ENCODE results near the gene HEMK1. TPM values are rescaled to one million over a fixed set of nuclear protein-coding genes. Genes with fewer than 3 reads are reported as not detected.

The HEMK1 gene
- polyA plus RNA-seq, 2 of the 4 experiments (the other 2 are of a cell fraction) = 4.3 to 4.7 TPM

- Histone ChIP-seq H3K27ac (no peak overlapping the region), H3K4me1 (peaks cover 15% of the 10 kb centered on the region), H3K4me3 (no peak overlapping the region), H3K4me2 (no peak overlapping the region), H3K9me3 (no peaks in the 10 kb centered on the region)
- FAIRE-seq (no peak), ATAC-seq (no peak), DNase-seq (ENCODE audit: low read depth in 1 of 2, low spot score in 1 of 2) (no peak)
- 53% methylated on average over 2 of the region's 2 CpGs for WGBS (ENCODE audit: missing lambda C conversion rate)
- ChIA-PET POLR2A (no interaction called here), CTCF (interaction anchor here (22.5 kb wide), 1 partner anchor 45 kb away, joined by 375 read pairs; the partner anchor contains the start of genes CISH and MAPKAPK3)
- TF ChIP-seq, protein P1, sequence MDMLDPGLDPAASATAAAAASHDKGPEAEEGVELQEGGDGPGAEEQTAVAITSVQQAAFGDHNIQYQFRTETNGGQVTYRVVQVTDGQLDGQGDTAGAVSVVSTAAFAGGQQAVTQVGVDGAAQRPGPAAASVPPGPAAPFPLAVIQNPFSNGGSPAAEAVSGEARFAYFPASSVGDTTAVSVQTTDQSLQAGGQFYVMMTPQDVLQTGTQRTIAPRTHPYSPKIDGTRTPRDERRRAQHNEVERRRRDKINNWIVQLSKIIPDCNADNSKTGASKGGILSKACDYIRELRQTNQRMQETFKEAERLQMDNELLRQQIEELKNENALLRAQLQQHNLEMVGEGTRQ (IDR thresholded peaks at IDR 0.05) = no peak
- TF ChIP-seq PHF8 (IDR thresholded peaks at IDR 0.05; ENCODE audit: borderline replicate concordance, low read depth) (no peak), POLR2AphosphoS2 (conservative IDR thresholded peaks at IDR 0.05; ENCODE audit: low read length) (no peak), JUN (IDR thresholded peaks at IDR 0.05) (no peak), EP300 (IDR thresholded peaks at IDR 0.05) (no peak), FOXS1 (CRISPR knock-in tag; IDR thresholded peaks at IDR 0.05) (no peak), NFE2L2 (conservative IDR thresholded peaks at IDR 0.05; ENCODE audit: low read length) (no peak), RAD21 (conservative IDR thresholded peaks at IDR 0.05 in 1 of 2, IDR thresholded peaks at IDR 0.05 in 1 of 2) (no peak), BHLHE40 (IDR thresholded peaks at IDR 0.05; ENCODE audit: low read depth, low read length) (no peak), HDAC2 (IDR thresholded peaks at IDR 0.05) (no peak), HOXB13 (CRISPR knock-in tag; IDR thresholded peaks at IDR 0.05; ENCODE audit: low read depth) (no peak), TFCP2L1 (CRISPR knock-in tag; IDR thresholded peaks at IDR 0.05) (no peak), CHD2 (IDR thresholded peaks at IDR 0.05; ENCODE audit: low read length, partially characterized antibody) (no peak), KDM5A (IDR thresholded peaks at IDR 0.05) (no peak), FOSL2 (IDR thresholded peaks at IDR 0.05) (no peak), FOSL2 (CRISPR knock-in tag; IDR thresholded peaks at IDR 0.05) (no peak), SREBF2 (IDR thresholded peaks at IDR 0.05) (no peak)
- TF ChIP-seq, protein P2, sequence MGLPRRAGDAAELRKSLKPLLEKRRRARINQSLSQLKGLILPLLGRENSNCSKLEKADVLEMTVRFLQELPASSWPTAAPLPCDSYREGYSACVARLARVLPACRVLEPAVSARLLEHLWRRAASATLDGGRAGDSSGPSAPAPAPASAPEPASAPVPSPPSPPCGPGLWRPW (IDR thresholded peaks at IDR 0.05) = no peak
- TF ChIP-seq, protein P3, sequence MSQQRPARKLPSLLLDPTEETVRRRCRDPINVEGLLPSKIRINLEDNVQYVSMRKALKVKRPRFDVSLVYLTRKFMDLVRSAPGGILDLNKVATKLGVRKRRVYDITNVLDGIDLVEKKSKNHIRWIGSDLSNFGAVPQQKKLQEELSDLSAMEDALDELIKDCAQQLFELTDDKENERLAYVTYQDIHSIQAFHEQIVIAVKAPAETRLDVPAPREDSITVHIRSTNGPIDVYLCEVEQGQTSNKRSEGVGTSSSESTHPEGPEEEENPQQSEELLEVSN (IDR thresholded peaks at IDR 0.05; ENCODE audit: borderline replicate concordance, low read depth) = no peak
- TF ChIP-seq, protein P4, sequence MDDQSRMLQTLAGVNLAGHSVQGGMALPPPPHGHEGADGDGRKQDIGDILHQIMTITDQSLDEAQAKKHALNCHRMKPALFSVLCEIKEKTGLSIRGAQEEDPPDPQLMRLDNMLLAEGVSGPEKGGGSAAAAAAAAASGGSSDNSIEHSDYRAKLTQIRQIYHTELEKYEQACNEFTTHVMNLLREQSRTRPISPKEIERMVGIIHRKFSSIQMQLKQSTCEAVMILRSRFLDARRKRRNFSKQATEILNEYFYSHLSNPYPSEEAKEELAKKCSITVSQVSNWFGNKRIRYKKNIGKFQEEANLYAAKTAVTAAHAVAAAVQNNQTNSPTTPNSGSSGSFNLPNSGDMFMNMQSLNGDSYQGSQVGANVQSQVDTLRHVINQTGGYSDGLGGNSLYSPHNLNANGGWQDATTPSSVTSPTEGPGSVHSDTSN (IDR thresholded peaks at IDR 0.05) = no peak
These were observed 5.5 kb upstream of the HEMK1 start for GRCh38 chr3:50563867-50564266.

GRCh38 chr3:50564321-50564720, 5.0 kb upstream of the HEMK1 start:
- Histone ChIP-seq H3K4me3 (no peak overlapping the region), H3K4me2 (no peak overlapping the region), H3K9me3 (no peaks in the 10 kb centered on the region), H3K4me1 (peaks cover 15% of the 10 kb centered on the region), H3K27ac (no peak overlapping the region)
- ATAC-seq (no peak), DNase-seq (ENCODE audit: low read depth in 1 of 2, low spot score in 1 of 2) (no peak), FAIRE-seq (no peak)
- CTCF ChIA-PET = interaction anchor here (22.5 kb wide), 1 partner anchor 45 kb away, joined by 375 read pairs; the partner anchor contains the start of genes CISH and MAPKAPK3
- no peak for TF ChIP-seq TP53 (CRISPR knock-in tag; IDR thresholded peaks at IDR 0.05)
- no peak for TF ChIP-seq HOXB13 (CRISPR knock-in tag; IDR thresholded peaks at IDR 0.05; ENCODE audit: low read depth)
- no peak for TF ChIP-seq RFX5 (IDR thresholded peaks at IDR 0.05)
- TF ChIP-seq, protein P5, sequence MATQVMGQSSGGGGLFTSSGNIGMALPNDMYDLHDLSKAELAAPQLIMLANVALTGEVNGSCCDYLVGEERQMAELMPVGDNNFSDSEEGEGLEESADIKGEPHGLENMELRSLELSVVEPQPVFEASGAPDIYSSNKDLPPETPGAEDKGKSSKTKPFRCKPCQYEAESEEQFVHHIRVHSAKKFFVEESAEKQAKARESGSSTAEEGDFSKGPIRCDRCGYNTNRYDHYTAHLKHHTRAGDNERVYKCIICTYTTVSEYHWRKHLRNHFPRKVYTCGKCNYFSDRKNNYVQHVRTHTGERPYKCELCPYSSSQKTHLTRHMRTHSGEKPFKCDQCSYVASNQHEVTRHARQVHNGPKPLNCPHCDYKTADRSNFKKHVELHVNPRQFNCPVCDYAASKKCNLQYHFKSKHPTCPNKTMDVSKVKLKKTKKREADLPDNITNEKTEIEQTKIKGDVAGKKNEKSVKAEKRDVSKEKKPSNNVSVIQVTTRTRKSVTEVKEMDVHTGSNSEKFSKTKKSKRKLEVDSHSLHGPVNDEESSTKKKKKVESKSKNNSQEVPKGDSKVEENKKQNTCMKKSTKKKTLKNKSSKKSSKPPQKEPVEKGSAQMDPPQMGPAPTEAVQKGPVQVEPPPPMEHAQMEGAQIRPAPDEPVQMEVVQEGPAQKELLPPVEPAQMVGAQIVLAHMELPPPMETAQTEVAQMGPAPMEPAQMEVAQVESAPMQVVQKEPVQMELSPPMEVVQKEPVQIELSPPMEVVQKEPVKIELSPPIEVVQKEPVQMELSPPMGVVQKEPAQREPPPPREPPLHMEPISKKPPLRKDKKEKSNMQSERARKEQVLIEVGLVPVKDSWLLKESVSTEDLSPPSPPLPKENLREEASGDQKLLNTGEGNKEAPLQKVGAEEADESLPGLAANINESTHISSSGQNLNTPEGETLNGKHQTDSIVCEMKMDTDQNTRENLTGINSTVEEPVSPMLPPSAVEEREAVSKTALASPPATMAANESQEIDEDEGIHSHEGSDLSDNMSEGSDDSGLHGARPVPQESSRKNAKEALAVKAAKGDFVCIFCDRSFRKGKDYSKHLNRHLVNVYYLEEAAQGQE (IDR thresholded peaks at IDR 0.05) = no peak
- TF ChIP-seq RAD21 (conservative IDR thresholded peaks at IDR 0.05 in 1 of 2, IDR thresholded peaks at IDR 0.05 in 1 of 2) = no peak
- TF ChIP-seq HDAC2 (IDR thresholded peaks at IDR 0.05) = no peak
- TF ChIP-seq EHF (CRISPR knock-in tag; IDR thresholded peaks at IDR 0.05) = no peak
- POLR2A ChIA-PET = no interaction called here
- no CpG with 5 or more reads among the region's 1 CpG for WGBS (ENCODE audit: missing lambda C conversion rate)
